ENCODE results near the gene TSPAN14. TPM values are rescaled to one million over a fixed set of nuclear protein-coding genes. Genes with fewer than 3 reads are reported as not detected.

Gene TSPAN14
- total and polyA plus RNA-seq, 2 of the 13 experiments (the other 11 are each of a cell fraction or from before 2014, with no cell fraction given) = 24.1 to 80.6 TPM

DNA sequence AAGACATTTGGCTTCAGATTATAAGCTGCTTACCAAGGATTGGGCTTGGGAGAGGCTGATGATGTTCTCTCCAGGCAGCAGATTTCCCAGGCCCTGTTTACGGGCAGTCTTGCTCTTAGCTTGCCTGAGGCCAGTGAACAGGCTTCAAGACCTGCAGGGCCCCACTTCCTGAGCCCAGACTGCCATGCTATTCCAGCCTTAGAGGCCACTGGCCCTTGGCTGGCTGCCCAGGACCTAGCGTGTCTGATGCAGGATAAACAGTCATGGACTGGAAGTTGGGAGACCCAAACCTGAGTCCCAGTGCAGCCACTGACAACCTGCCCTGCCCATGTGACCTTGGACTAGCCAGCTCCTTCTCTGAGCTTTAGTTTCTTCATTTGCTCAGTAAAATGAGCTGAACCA is 42.8 kb upstream of the TSPAN14 start (continued):
- TF ChIP-seq, protein P1, sequence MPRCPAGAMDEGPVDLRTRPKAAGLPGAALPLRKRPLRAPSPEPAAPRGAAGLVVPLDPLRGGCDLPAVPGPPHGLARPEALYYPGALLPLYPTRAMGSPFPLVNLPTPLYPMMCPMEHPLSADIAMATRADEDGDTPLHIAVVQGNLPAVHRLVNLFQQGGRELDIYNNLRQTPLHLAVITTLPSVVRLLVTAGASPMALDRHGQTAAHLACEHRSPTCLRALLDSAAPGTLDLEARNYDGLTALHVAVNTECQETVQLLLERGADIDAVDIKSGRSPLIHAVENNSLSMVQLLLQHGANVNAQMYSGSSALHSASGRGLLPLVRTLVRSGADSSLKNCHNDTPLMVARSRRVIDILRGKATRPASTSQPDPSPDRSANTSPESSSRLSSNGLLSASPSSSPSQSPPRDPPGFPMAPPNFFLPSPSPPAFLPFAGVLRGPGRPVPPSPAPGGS (CRISPR knock-in tag; IDR thresholded peaks at IDR 0.05) = no peak
- TF ChIP-seq PAWR (CRISPR knock-in tag; IDR thresholded peaks at IDR 0.05; ENCODE audit: borderline replicate concordance) (no peak), NPAS2 (CRISPR knock-in tag; IDR thresholded peaks at IDR 0.05; ENCODE audit: borderline replicate concordance) (no peak), MAFG (CRISPR knock-in tag; IDR thresholded peaks at IDR 0.05) (no peak), PHF5A (CRISPR knock-in tag; IDR thresholded peaks at IDR 0.05; ENCODE audit: low read depth, unreplicated experiment) (no peak), ZNF619 (CRISPR knock-in tag; IDR thresholded peaks at IDR 0.05) (no peak), NR1H2 (CRISPR knock-in tag; IDR thresholded peaks at IDR 0.05; ENCODE audit: borderline replicate concordance, low read depth) (no peak), FOSL2 (CRISPR knock-in tag; IDR thresholded peaks at IDR 0.05) (peak; percentile 17; the same call in 1 of the 2 replicates), CBX5 (CRISPR knock-in tag; IDR thresholded peaks at IDR 0.05; ENCODE audit: borderline replicate concordance) (no peak), NFE2L1 (CRISPR knock-in tag; IDR thresholded peaks at IDR 0.05; ENCODE audit: borderline replicate concordance) (no peak), ZNF264 (CRISPR knock-in tag; IDR thresholded peaks at IDR 0.05) (no peak), BRCA1 (CRISPR knock-in tag; IDR thresholded peaks at IDR 0.05) (no peak), HMG20B (CRISPR knock-in tag; conservative IDR thresholded peaks at IDR 0.05) (no peak), EP300 (IDR thresholded peaks at IDR 0.05; ENCODE audit: low read depth in 2 of 2, low read length in 2 of 2) (no peak), EP300 (CRISPR knock-in tag; IDR thresholded peaks at IDR 0.05; ENCODE audit: borderline replicate concordance) (no peak), NFATC3 (CRISPR knock-in tag; IDR thresholded peaks at IDR 0.05) (no peak), NFIC (IDR thresholded peaks at IDR 0.05; ENCODE audit: low read length) (no peak)
- TF ChIP-seq, protein P2, sequence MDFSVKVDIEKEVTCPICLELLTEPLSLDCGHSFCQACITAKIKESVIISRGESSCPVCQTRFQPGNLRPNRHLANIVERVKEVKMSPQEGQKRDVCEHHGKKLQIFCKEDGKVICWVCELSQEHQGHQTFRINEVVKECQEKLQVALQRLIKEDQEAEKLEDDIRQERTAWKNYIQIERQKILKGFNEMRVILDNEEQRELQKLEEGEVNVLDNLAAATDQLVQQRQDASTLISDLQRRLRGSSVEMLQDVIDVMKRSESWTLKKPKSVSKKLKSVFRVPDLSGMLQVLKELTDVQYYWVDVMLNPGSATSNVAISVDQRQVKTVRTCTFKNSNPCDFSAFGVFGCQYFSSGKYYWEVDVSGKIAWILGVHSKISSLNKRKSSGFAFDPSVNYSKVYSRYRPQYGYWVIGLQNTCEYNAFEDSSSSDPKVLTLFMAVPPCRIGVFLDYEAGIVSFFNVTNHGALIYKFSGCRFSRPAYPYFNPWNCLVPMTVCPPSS (IDR thresholded peaks at IDR 0.05) = no peak
- TF ChIP-seq, protein P3, sequence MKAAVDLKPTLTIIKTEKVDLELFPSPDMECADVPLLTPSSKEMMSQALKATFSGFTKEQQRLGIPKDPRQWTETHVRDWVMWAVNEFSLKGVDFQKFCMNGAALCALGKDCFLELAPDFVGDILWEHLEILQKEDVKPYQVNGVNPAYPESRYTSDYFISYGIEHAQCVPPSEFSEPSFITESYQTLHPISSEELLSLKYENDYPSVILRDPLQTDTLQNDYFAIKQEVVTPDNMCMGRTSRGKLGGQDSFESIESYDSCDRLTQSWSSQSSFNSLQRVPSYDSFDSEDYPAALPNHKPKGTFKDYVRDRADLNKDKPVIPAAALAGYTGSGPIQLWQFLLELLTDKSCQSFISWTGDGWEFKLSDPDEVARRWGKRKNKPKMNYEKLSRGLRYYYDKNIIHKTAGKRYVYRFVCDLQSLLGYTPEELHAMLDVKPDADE (CRISPR knock-in tag; IDR thresholded peaks at IDR 0.05) = no peak
- TF ChIP-seq, protein P4, sequence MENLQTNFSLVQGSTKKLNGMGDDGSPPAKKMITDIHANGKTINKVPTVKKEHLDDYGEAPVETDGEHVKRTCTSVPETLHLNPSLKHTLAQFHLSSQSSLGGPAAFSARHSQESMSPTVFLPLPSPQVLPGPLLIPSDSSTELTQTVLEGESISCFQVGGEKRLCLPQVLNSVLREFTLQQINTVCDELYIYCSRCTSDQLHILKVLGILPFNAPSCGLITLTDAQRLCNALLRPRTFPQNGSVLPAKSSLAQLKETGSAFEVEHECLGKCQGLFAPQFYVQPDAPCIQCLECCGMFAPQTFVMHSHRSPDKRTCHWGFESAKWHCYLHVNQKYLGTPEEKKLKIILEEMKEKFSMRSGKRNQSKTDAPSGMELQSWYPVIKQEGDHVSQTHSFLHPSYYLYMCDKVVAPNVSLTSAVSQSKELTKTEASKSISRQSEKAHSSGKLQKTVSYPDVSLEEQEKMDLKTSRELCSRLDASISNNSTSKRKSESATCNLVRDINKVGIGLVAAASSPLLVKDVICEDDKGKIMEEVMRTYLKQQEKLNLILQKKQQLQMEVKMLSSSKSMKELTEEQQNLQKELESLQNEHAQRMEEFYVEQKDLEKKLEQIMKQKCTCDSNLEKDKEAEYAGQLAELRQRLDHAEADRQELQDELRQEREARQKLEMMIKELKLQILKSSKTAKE (CRISPR knock-in tag; IDR thresholded peaks at IDR 0.05; ENCODE audit: borderline replicate concordance) = 0 out of 2 replicates have a peak, but pooled peaks have one; percentile 12
- TF ChIP-seq, protein P5, sequence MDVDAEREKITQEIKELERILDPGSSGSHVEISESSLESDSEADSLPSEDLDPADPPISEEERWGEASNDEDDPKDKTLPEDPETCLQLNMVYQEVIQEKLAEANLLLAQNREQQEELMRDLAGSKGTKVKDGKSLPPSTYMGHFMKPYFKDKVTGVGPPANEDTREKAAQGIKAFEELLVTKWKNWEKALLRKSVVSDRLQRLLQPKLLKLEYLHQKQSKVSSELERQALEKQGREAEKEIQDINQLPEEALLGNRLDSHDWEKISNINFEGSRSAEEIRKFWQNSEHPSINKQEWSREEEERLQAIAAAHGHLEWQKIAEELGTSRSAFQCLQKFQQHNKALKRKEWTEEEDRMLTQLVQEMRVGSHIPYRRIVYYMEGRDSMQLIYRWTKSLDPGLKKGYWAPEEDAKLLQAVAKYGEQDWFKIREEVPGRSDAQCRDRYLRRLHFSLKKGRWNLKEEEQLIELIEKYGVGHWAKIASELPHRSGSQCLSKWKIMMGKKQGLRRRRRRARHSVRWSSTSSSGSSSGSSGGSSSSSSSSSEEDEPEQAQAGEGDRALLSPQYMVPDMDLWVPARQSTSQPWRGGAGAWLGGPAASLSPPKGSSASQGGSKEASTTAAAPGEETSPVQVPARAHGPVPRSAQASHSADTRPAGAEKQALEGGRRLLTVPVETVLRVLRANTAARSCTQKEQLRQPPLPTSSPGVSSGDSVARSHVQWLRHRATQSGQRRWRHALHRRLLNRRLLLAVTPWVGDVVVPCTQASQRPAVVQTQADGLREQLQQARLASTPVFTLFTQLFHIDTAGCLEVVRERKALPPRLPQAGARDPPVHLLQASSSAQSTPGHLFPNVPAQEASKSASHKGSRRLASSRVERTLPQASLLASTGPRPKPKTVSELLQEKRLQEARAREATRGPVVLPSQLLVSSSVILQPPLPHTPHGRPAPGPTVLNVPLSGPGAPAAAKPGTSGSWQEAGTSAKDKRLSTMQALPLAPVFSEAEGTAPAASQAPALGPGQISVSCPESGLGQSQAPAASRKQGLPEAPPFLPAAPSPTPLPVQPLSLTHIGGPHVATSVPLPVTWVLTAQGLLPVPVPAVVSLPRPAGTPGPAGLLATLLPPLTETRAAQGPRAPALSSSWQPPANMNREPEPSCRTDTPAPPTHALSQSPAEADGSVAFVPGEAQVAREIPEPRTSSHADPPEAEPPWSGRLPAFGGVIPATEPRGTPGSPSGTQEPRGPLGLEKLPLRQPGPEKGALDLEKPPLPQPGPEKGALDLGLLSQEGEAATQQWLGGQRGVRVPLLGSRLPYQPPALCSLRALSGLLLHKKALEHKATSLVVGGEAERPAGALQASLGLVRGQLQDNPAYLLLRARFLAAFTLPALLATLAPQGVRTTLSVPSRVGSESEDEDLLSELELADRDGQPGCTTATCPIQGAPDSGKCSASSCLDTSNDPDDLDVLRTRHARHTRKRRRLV (CRISPR knock-in tag; IDR thresholded peaks at IDR 0.05) = no peak
